Amniotic epithelial cell (primary cell): ENCODE measurements around the gene NAP1L4.

Experiments used
- DNase-seq: peaks from one replicate; pipeline ENCODE4 v3.0.0-alpha.2; 2010; ENCODE audit warnings: low read depth

Gene NAP1L4

DNA sequence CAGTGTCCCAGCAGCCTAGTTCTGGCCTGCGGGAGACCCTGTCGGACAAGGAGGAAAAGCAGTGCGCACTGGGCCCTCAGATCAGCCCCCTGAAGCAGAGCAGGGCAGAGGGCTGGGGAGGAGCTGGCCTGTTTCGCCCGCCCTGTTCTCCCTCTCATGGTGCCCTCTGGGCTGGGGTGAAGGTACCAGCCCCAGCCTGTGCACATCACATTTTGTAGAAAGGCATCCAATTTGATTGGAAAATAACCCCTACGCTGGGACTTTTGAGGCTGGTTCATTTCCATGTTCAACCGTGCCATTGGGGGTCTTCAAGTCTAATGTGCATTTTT, 832 bp upstream of the NAP1L4 start:
- no peak for DNase-seq

- DNase-seq = peak; percentile 58
Measured at GRCh38 chr11:2991452-2992233, 486 bp downstream of the NAP1L4 start.

- DNase-seq = peak; percentile 11
Measured at GRCh38 chr11:2990617-2991451, 1.3 kb downstream of the NAP1L4 start.

DNA sequence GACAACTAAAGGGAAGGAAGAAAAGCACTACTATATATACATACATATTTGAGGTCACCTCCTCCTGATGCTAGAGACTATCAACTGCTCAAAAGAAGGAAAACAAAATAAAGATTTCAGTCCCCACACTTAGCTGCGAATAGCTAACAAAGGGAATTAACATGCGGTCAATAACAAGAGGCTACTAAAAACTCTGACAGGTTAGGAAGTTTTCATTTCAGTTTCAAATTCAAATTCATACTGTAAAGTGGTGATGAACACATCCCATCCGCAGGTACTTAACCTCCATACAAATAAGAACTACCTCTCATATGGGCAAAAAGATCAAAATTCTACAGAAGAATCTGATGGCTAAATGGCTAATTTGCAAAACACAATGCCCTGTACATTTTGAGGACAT, 2.6 kb downstream of the NAP1L4 start:
- DNase-seq = peak; percentile 3

GRCh38 chr11:2989006-2989405, 3.1 kb downstream of the NAP1L4 start:
- DNase-seq = peak; percentile 28

DNA sequence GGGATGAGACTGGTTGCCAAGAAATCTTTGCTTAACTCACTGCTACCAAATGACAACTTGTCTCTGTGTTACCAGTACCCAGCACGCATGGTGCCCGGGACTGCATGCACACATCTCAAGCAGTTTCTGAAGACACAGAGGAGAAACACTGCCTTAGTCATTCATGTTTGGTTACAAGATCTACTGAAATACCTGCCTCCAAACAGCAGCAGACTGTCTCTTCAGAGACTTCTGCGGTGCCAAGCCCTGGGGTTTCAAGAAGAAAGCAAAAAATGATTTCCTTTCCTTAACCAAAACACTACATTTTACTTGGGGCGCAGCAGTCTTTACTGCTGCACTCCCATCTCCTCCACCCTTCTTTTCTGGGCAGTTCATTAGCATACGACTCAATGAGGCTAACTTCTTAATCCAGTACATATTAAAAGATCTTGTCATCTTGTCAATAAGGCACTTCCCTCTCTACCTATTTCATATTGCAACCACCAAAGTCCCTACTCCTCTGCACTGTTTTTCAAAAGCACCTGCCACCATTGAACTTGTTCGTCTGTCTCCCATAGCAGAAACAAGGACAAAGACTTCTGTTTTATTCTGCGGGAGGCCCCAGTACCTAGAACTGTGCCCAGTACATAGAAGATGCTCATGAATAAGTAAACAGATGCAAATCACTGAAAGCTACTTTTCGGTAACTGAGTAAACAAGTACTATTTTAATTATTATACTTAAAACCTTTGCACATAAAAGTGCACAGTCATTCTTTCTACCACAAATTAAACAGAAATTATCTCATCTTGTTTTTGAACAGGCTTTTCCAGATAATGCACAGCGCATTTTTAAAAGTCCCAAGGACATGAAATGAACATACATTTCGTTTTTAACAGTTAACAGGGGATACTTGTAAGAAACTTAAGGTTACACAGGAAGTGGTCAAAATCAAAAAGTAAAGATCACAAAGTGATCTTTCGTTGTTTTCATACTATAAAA, 4.0 kb downstream of the NAP1L4 start:
- DNase-seq = peak; percentile 12

GRCh38 chr11:2983908-2984307, 8.2 kb downstream of the NAP1L4 start:
- no peak for DNase-seq

GRCh38 chr11:2982214-2982613, 9.9 kb downstream of the NAP1L4 start:
- DNase-seq = no peak

- no peak for DNase-seq
Measured at GRCh38 chr11:2981130-2981529, 11.0 kb downstream of the NAP1L4 start.

GRCh38 chr11:2980168-2980840, 11.8 kb downstream of the NAP1L4 start:
- DNase-seq = no peak

GRCh38 chr11:2977113-2977512, 15.0 kb downstream of the NAP1L4 start:
- no peak for DNase-seq

DNA sequence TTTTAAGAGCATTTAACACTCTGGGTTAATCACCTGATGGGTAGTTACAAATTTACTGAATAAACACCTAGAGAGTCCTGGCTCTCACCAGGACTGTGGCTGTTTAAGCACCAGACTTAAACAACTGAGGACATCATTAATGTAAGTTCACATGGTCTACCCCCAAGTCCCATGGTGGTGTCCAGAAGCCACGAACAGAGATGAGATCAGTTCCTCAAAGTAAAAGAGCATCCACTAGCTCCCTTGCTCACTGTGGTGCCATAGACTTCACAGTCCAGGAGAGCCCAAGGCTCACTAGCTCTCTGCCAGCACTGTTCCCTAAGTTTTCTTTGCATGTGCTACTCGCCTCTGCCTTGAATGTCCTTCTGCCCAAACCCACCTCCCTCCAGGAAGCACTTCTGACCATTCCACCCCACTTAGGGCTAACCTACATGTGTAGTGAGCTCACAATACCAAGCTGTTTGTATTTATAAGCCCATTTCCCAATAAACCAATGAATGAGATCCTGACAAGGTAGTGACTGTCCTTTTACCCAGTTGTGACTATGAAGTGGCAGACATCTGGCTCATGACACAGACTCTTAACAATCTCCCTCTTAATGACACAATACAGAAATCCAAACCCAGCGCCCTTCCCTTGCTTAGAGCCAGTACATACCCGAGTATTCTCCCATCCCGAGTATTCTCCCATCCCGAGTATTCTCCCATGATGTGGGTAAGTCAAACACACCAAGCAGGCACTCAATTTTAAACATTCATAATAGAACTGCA, 15.7 kb downstream of the NAP1L4 start:
- DNase-seq = no peak

GRCh38 chr11:2975594-2975993, 16.5 kb downstream of the NAP1L4 start:
- peak; percentile 46 for DNase-seq

DNA sequence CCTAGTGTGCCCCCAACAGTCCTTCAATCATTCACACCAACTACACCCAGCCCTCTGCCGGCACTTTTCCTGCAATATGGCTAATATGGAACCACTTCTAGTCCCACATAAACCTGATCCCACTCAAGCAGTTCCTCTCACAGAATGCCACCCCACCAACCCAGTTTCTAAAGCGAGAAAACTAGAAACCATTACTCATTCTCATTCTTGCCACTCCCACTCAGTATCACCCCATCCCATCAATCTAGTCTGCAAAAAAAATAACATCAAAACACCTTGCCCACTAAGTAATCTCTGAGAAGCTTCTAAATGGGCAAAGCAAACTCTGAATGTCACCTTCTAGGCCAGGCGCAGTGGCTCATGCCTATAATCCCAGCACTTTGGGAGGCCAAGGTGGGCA, 17.9 kb downstream of the NAP1L4 start:
- DNase-seq = no peak

GRCh38 chr11:2968341-2968900, 23.7 kb downstream of the NAP1L4 start:
- DNase-seq = no peak

DNA sequence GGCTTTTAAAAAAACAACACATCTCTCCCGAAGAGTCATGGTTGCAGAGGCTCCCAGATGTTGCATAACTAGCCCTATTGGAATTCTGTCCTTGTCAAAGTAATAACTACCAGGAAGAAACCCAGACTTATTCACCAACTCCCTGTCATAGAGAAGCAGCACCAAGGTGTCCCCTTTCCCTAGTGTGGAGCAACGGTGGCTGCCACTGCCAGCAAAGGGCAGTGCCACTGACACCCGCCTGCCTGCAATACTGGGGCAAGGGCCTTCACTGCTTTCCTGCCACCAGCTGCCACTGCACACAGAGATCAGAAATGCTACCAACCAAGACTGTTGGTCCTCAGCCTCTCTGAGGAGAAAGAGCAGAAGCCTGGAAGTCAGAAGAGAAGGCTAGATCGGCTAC, 27.3 kb downstream of the NAP1L4 start:
- peak; percentile 3 for DNase-seq

DNA sequence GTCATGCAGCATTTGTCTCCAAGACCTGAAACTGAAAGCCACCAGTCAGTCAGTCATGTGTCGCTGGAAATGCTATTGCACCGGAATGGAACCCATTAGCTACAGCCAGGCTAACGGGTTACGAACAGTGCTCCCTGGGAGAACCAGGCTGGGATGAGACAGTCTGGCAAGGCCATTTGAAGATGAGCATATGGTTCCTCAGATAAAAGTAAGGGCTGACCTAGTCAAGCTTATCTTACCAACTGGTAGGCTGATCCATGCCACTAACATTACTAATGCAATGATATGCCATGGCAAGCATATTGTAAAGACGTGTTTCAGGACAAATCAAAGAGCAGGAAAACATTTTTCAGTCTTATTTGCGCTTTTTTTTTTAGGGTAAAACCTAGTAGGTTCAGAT, 28.4 kb downstream of the NAP1L4 start:
- DNase-seq = no peak

- DNase-seq = no peak
Measured at GRCh38 chr11:2963112-2963754, 28.9 kb downstream of the NAP1L4 start.

DNA sequence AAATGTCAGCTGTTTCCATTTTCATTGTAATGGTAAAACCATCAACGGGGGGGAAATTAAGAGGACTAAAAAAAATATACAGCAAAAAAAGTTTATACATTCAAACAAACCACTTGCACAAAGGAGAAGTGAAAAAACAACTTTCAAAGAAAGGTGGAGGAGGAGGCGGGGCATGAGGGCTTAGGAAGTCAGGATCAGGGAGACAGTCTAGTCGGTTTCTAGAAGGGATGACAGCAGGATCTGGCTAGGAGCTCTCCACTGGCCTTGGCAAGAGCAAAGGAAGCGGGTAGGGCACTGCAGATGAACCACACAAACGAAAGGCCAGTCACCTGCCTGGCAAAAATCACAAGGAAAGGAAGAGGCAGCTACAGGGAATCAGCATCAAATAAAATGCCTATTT, 31.0 kb downstream of the NAP1L4 start:
- DNase-seq = no peak

DNA sequence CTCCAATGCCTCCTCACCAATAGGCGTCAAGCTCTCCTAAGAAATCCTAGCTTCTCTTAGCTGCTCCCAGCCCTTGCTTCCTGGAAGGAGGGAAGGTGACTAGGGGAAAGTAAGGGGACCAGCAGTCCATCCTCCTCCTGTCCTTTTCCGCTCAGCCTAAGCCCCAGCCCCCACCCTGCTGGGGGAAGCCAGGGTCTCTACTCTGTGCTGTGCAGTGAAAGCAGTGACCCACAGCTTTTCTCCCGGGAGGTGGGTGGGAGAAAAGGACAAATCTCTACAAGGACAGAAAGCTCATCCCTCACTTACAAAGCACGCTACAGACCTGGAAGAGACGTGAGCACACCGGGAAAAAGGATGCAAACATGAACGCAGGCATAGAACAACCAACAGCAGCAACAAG, 32.0 kb downstream of the NAP1L4 start:
- no peak for DNase-seq
